Adipocyte (in vitro differentiated cells): ENCODE measurements around the gene PMP22.

Source experiments
- DNase-seq: peaks from one replicate; pipeline ENCODE4 v3.0.0-alpha.2; 2015; ENCODE audit warnings: low read depth
- H3K27me3 ChIP-seq: replicated peaks from 2 replicates; pipeline ENCODE4 v1.7.0; 2013; ENCODE audit warnings: mild to moderate bottlenecking, low read length, moderate library complexity; ENCODE audit not compliant: control insufficient read depth, insufficient read depth
- H3K36me3 ChIP-seq: 2 replicates; pipeline ENCODE4 v1.7.0; 2013; ENCODE audit warnings: low read length, mild to moderate bottlenecking, moderate library complexity; ENCODE audit not compliant: control insufficient read depth, insufficient read depth, severe bottlenecking
- H3K4me1 ChIP-seq: 2 replicates; pipeline ENCODE4 v1.7.0; 2013; ENCODE audit warnings: mild to moderate bottlenecking, low read length, moderate library complexity; ENCODE audit not compliant: control insufficient read depth, insufficient read depth
- H3K4me3 ChIP-seq: 2 replicates; pipeline ENCODE4 v1.7.0; 2013; ENCODE audit warnings: mild to moderate bottlenecking, low read length, moderate library complexity
- H3K9ac ChIP-seq: 2 replicates; pipeline ENCODE4 v1.7.0; 2013; ENCODE audit warnings: mild to moderate bottlenecking, low read length, moderate library complexity
- H3K9me3 ChIP-seq: 2 replicates; pipeline ENCODE4 v1.7.0; 2013; ENCODE audit warnings: mild to moderate bottlenecking, low read length, moderate library complexity; ENCODE audit not compliant: control insufficient read depth

The PMP22 gene

GRCh38 chr17:15249487-15249886 lies 15.6 kb downstream of the PMP22 start:
- H3K9me3 ChIP-seq, result no peaks in the 10 kb centered on the region
- H3K4me1 ChIP-seq, result peaks cover 81% of the 10 kb centered on the region
- H3K36me3 ChIP-seq, result peaks cover 91% of the 10 kb centered on the region
- peak overlapping the region; percentile 13 for H3K9ac ChIP-seq
- no peaks in the 10 kb centered on the region for H3K27me3 ChIP-seq
- H3K4me3 ChIP-seq, result no peak overlapping the region
- DNase-seq, result no peak

GRCh38 chr17:15247891-15248529 lies 17.1 kb downstream of the PMP22 start:
- DNase-seq, result no peak
- Histone ChIP-seq H3K9me3 (no peaks in the 10 kb centered on the region), H3K4me1 (peaks cover 76% of the 10 kb centered on the region), H3K36me3 (peaks cover 87% of the 10 kb centered on the region), H3K4me3 (no peak overlapping the region), H3K27me3 (no peaks in the 10 kb centered on the region), H3K9ac (peak overlapping the region; percentile 2)

- Histone ChIP-seq H3K9me3 (peaks cover 6% of the 10 kb centered on the region), H3K4me1 (peaks cover 49% of the 10 kb centered on the region), H3K4me3 (no peak overlapping the region), H3K27me3 (no peaks in the 10 kb centered on the region), H3K9ac (no peak overlapping the region), H3K36me3 (peaks cover 86% of the 10 kb centered on the region)
- DNase-seq, result no peak
Observed at GRCh38 chr17:15245054-15245453, 20.1 kb downstream of the PMP22 start.

GRCh38 chr17:15240644-15241043 lies 24.5 kb downstream of the PMP22 start:
- Histone ChIP-seq H3K27me3 (no peaks in the 10 kb centered on the region), H3K36me3 (peaks cover 94% of the 10 kb centered on the region), H3K4me1 (peaks cover 44% of the 10 kb centered on the region), H3K9ac (no peak overlapping the region), H3K4me3 (no peak overlapping the region), H3K9me3 (peaks cover 6% of the 10 kb centered on the region)
- DNase-seq, result no peak

GRCh38 chr17:15239491-15239890 lies 25.6 kb downstream of the PMP22 start:
- Histone ChIP-seq H3K27me3 (no peaks in the 10 kb centered on the region), H3K36me3 (peaks cover 95% of the 10 kb centered on the region), H3K4me1 (peaks cover 35% of the 10 kb centered on the region), H3K4me3 (no peak overlapping the region), H3K9ac (no peak overlapping the region), H3K9me3 (peaks cover 6% of the 10 kb centered on the region)
- no peak for DNase-seq

GRCh38 chr17:15238676-15239422 lies 26.3 kb downstream of the PMP22 start:
- no peaks in the 10 kb centered on the region for H3K27me3 ChIP-seq
- no peak overlapping the region for H3K9ac ChIP-seq
- H3K4me3 ChIP-seq, result no peak overlapping the region
- H3K9me3 ChIP-seq, result peaks cover 6% of the 10 kb centered on the region
- DNase-seq, result no peak
- peaks cover 95% of the 10 kb centered on the region for H3K36me3 ChIP-seq
- peaks cover 36% of the 10 kb centered on the region for H3K4me1 ChIP-seq

- no peak for DNase-seq
- Histone ChIP-seq H3K27me3 (no peaks in the 10 kb centered on the region), H3K4me3 (no peak overlapping the region), H3K9me3 (peaks cover 6% of the 10 kb centered on the region), H3K36me3 (peaks cover 98% of the 10 kb centered on the region), H3K4me1 (peaks cover 44% of the 10 kb centered on the region), H3K9ac (no peak overlapping the region)
Observed at GRCh38 chr17:15238057-15238456, 27.1 kb downstream of the PMP22 start.

GRCh38 chr17:15237106-15237425 lies 28.1 kb downstream of the PMP22 start:
- no peak overlapping the region for H3K9ac ChIP-seq
- H3K4me3 ChIP-seq, result no peak overlapping the region
- no peak for DNase-seq
- H3K36me3 ChIP-seq, result peaks cover 98% of the 10 kb centered on the region
- H3K9me3 ChIP-seq, result no peaks in the 10 kb centered on the region
- H3K4me1 ChIP-seq, result peaks cover 54% of the 10 kb centered on the region
- H3K27me3 ChIP-seq, result no peaks in the 10 kb centered on the region

- peaks cover 99% of the 10 kb centered on the region for H3K36me3 ChIP-seq
- H3K9ac ChIP-seq, result no peak overlapping the region
- H3K9me3 ChIP-seq, result no peaks in the 10 kb centered on the region
- H3K4me3 ChIP-seq, result no peak overlapping the region
- H3K27me3 ChIP-seq, result no peaks in the 10 kb centered on the region
- peaks cover 56% of the 10 kb centered on the region for H3K4me1 ChIP-seq
- DNase-seq, result no peak
Observed at GRCh38 chr17:15236281-15237105, 28.6 kb downstream of the PMP22 start.

GRCh38 chr17:15233971-15234370 lies 31.2 kb downstream of the PMP22 start:
- Histone ChIP-seq H3K36me3 (peaks cover 99% of the 10 kb centered on the region), H3K9me3 (no peaks in the 10 kb centered on the region)

More at GRCh38 chr17:15233971-15234370, 31.2 kb downstream of the PMP22 start:
- Histone ChIP-seq H3K4me1 (peaks cover 58% of the 10 kb centered on the region), H3K9ac (peak overlapping the region; percentile 19), H3K27me3 (no peaks in the 10 kb centered on the region), H3K4me3 (no peak overlapping the region)
- no peak for DNase-seq
